H1 (cell line): ENCODE measurements around the gene CHMP4B. TPM values are rescaled to one million over a fixed set of nuclear protein-coding genes. Genes with fewer than 3 reads are reported as not detected.

Experiments used
- CTCF ChIA-PET: fragments of 300-600 bp; sonication (Branson Sonifier 250); formaldehyde crosslinking; loops from one replicate; lab custom pipeline; 2021; ENCODE audit not compliant: partially characterized antibody; lab: Charles Lee
- POLR2A ChIA-PET: fragments of 300-600 bp; sonication (Branson Sonifier 250); formaldehyde crosslinking; loops from one replicate; lab custom pipeline; 2021; ENCODE audit warnings: inconsistent platforms; ENCODE audit not compliant: partially characterized antibody; lab: Charles Lee
- DNase-seq, 2 experiments: peaks; one replicate each; pipeline versions ENCODE4 v3.0.0 to v3.0.0-alpha.2; 2010 to 2022; ENCODE audit warnings: low spot score in 2 of 2, low read depth in 1 of 2, mixed read lengths in 1 of 2
- FAIRE-seq: peaks from 2 replicates; lab custom pipeline; 2011; peaks lifted over from hg19 to GRCh38; lab: Jason Lieb, UNC
- H2AFZ ChIP-seq: 2 replicates; pipeline ENCODE4 v1.8.1; 2012; ENCODE audit warnings: low read length, inconsistent platforms
- H2AK5ac ChIP-seq: 2 replicates; pipeline ENCODE4 v1.6.1; 2013; ENCODE audit warnings: low read depth, low read length
- H2BK120ac ChIP-seq: replicated peaks from 2 replicates; pipeline ENCODE3; 2013; ENCODE audit warnings: low read depth, low read length, inconsistent platforms
- H2BK12ac ChIP-seq: 2 replicates; pipeline ENCODE4 v1.6.1; 2013; ENCODE audit warnings: low read depth, low read length
- H2BK15ac ChIP-seq: 2 replicates; pipeline ENCODE4 v1.6.1; 2013; ENCODE audit warnings: low read length
- H2BK20ac ChIP-seq: 2 replicates; pipeline ENCODE4 v1.6.1; 2013; ENCODE audit warnings: low read length
- H2BK5ac ChIP-seq: 2 replicates; pipeline ENCODE4 v1.6.1; 2013; ENCODE audit warnings: low read depth, low read length
- H3K14ac ChIP-seq: 2 replicates; pipeline ENCODE4 v1.6.1; 2013; ENCODE audit warnings: inconsistent platforms; ENCODE audit not compliant: insufficient read length
- H3K18ac ChIP-seq: 2 replicates; pipeline ENCODE4 v1.6.1; 2013; ENCODE audit warnings: low read length; ENCODE audit errors: extremely low read depth
- H3K23ac ChIP-seq: 2 replicates; pipeline ENCODE4 v1.6.1; 2013; ENCODE audit warnings: inconsistent platforms; ENCODE audit not compliant: insufficient read length
- H3K23me2 ChIP-seq: 2 replicates; pipeline ENCODE4 v1.6.1; 2013; ENCODE audit warnings: low read depth, low read length
- H3K27ac ChIP-seq: 2 replicates; pipeline ENCODE4 v1.6.1; 2011; ENCODE audit warnings: low read depth, low read length, inconsistent platforms
- H3K27me3 ChIP-seq, 4 experiments: replicated peaks in 1 of 4; 1 replicate in 1 of 4; 2 replicates in 3 of 4; pipeline versions ENCODE4 v1.6.1 to v1.8.1; 2011 to 2013; ENCODE audit warnings: low read length in 3 of 4, mild to moderate bottlenecking in 3 of 4, inconsistent platforms in 2 of 4, mixed read lengths in 2 of 4, moderate library complexity in 1 of 4; ENCODE audit not compliant: control insufficient read depth in 3 of 4, insufficient read depth in 3 of 4; ENCODE audit errors: extremely low read depth in 1 of 4
- H3K36me3 ChIP-seq, 4 experiments: 2 replicates each; pipeline versions ENCODE4 v1.6.1 to v1.8.1; 2011 to 2013; ENCODE audit warnings: mild to moderate bottlenecking in 4 of 4, low read length in 3 of 4, moderate library complexity in 2 of 4, control low read depth in 1 of 4, inconsistent platforms in 1 of 4; ENCODE audit not compliant: insufficient read depth in 4 of 4, control insufficient read depth in 2 of 4
- H3K4ac ChIP-seq: replicated peaks from 2 replicates; pipeline ENCODE3; 2013; ENCODE audit warnings: low read length, low read depth, mixed read lengths, inconsistent platforms; ENCODE audit not compliant: insufficient read length
- H3K4me1 ChIP-seq, 4 experiments: replicated peaks in 1 of 4; 1 replicate in 1 of 4; 2 replicates in 3 of 4; pipeline versions ENCODE4 v1.6.1 to v1.8.1; 2011 to 2013; ENCODE audit warnings: low read length in 3 of 4, inconsistent platforms in 2 of 4, mixed read lengths in 1 of 4; ENCODE audit not compliant: insufficient read depth in 4 of 4, control insufficient read depth in 3 of 4
- H3K4me2 ChIP-seq, 2 experiments: 2 replicates each; pipeline versions ENCODE4 v1.6.1 to v1.8.1; 2011 to 2013; ENCODE audit warnings: low read depth in 2 of 2, low read length in 2 of 2, control low read depth in 1 of 2, inconsistent platforms in 1 of 2, mild to moderate bottlenecking in 1 of 2; ENCODE audit not compliant: insufficient read depth in 1 of 2
- H3K4me3 ChIP-seq, 4 experiments: fragments of 200-600, 300-600 bp in 1 of 4; sonication (generic), shearing (Covaris generic), sonication (Bioruptor Twin) in 1 of 4; 2 replicates each; pipeline versions ENCODE4 v1.5.1 to v1.8.1; 2011 to 2016; ENCODE audit warnings: low read length in 4 of 4, low read depth in 3 of 4, control low read depth in 2 of 4, inconsistent platforms in 2 of 4, mild to moderate bottlenecking in 2 of 4, mixed read lengths in 1 of 4, moderate library complexity in 1 of 4; ENCODE audit not compliant: insufficient read depth in 2 of 4; ENCODE audit errors: extremely low read depth in 1 of 4
- H3K56ac ChIP-seq: replicated peaks from 2 replicates; pipeline ENCODE3; 2013; ENCODE audit warnings: low read depth, mild to moderate bottlenecking, mixed read lengths, low read length, inconsistent platforms; ENCODE audit not compliant: insufficient read length
- H3K79me1 ChIP-seq: 2 replicates; pipeline ENCODE4 v1.6.1; 2013; ENCODE audit warnings: low read depth, low read length, control low read depth
- H3K79me2 ChIP-seq, 2 experiments: 2 replicates each; pipeline versions ENCODE4 v1.6.1 to v1.8.1; 2012 to 2013; ENCODE audit warnings: low read length in 2 of 2, mild to moderate bottlenecking in 2 of 2, inconsistent platforms in 1 of 2; ENCODE audit not compliant: insufficient read depth in 2 of 2, control insufficient read depth in 1 of 2
- H3K9ac ChIP-seq, 4 experiments: replicated peaks in 1 of 4; 1 replicate in 1 of 4; 2 replicates in 3 of 4; pipeline versions ENCODE4 v1.6.1 to v1.8.1; 2011 to 2013; ENCODE audit warnings: low read depth in 3 of 4, low read length in 3 of 4, control low read depth in 2 of 4, mild to moderate bottlenecking in 2 of 4, moderate library complexity in 2 of 4, inconsistent platforms in 1 of 4; ENCODE audit errors: extremely low read depth in 1 of 4
- H3K9me3 ChIP-seq, 2 experiments: 2 replicates each; pipeline versions ENCODE4 v1.6.1 to v1.8.1; 2012 to 2013; ENCODE audit warnings: mild to moderate bottlenecking in 2 of 2, moderate library complexity in 2 of 2, control low read depth in 1 of 2, inconsistent platforms in 1 of 2, low read depth in 1 of 2, low read length in 1 of 2, mixed read lengths in 1 of 2; ENCODE audit not compliant: insufficient read depth in 2 of 2
- H4K20me1 ChIP-seq, 2 experiments: replicated peaks in 1 of 2; 2 replicates each; pipeline versions ENCODE3 to v1.8.1; 2011 to 2013; ENCODE audit warnings: inconsistent platforms in 2 of 2, low read length in 2 of 2, mild to moderate bottlenecking in 1 of 2; ENCODE audit not compliant: insufficient read depth in 2 of 2, control insufficient read depth in 1 of 2
- H4K5ac ChIP-seq: 2 replicates; pipeline ENCODE4 v1.6.1; 2013; ENCODE audit warnings: low read length, low read depth, mixed read lengths, inconsistent platforms; ENCODE audit not compliant: insufficient read length
- H4K8ac ChIP-seq: 2 replicates; pipeline ENCODE4 v1.8.0; 2013; ENCODE audit warnings: mild to moderate bottlenecking, moderate library complexity, low read length, inconsistent platforms; ENCODE audit not compliant: insufficient read depth; ENCODE audit errors: extremely low read depth
- H4K91ac ChIP-seq: replicated peaks from 2 replicates; pipeline ENCODE3; 2013; ENCODE audit warnings: low read length, mixed read lengths, inconsistent platforms; ENCODE audit not compliant: insufficient read length
- CTBP2 ChIP-seq: IDR thresholded peaks from 2 replicates; pipeline ENCODE4 v1.7.0; 2011; ENCODE audit warnings: borderline replicate concordance, mild to moderate bottlenecking, moderate library complexity, mixed read lengths, low read length; ENCODE audit not compliant: insufficient read depth, insufficient read length
- JUN ChIP-seq: IDR thresholded peaks from 2 replicates; pipeline ENCODE4 v1.6.1; 2011; ENCODE audit warnings: low read depth, mild to moderate bottlenecking, improper control_type of control experiment, low read length
- KDM1A ChIP-seq: fragments of 200-600, 300-600 bp; sonication (generic); IDR thresholded peaks from 2 replicates; pipeline ENCODE4 v1.7.1; 2016; ENCODE audit warnings: mild to moderate bottlenecking, low read length, borderline replicate concordance
- POLR2A ChIP-seq, 2 experiments: IDR thresholded peaks; 1 replicate in 1 of 2; 2 replicates in 1 of 2; pipeline ENCODE4 v1.6.1; 2011; ENCODE audit warnings: low read depth in 2 of 2, low read length in 2 of 2, mild to moderate bottlenecking in 2 of 2; ENCODE audit errors: control extremely low read depth in 1 of 2
- RFX5 ChIP-seq: IDR thresholded peaks from 2 replicates; pipeline ENCODE4 v1.6.1; 2011; ENCODE audit warnings: low read depth, low read length, improper control_type of control experiment, borderline replicate concordance
- SIRT6 ChIP-seq: IDR thresholded peaks from one replicate; pipeline ENCODE4 v1.7.1; 2012; ENCODE audit warnings: low read length, inconsistent platforms
- SP1 ChIP-seq: IDR thresholded peaks from 2 replicates; pipeline ENCODE4 v1.6.1; 2011; ENCODE audit warnings: low read depth, low read length
- SP4 ChIP-seq: IDR thresholded peaks from 2 replicates; pipeline ENCODE4 v1.6.1; 2012; ENCODE audit warnings: low read length, inconsistent platforms
- SUZ12 ChIP-seq: fragments of 200-600 bp; sonication (generic); IDR thresholded peaks from 2 replicates; pipeline ENCODE4 v1.6.1; 2012; ENCODE audit warnings: mild to moderate bottlenecking, inconsistent platforms, low read length, moderate library complexity, mixed read lengths
- TCF12 ChIP-seq: IDR thresholded peaks from 2 replicates; pipeline ENCODE4 v1.6.1; 2011; ENCODE audit warnings: low read depth, mild to moderate bottlenecking, low read length
- YY1 ChIP-seq: IDR thresholded peaks from 2 replicates; pipeline ENCODE4 v1.6.1; 2011; ENCODE audit warnings: low read depth, mild to moderate bottlenecking, low read length
- WGBS, 2 experiments: shearing (Covaris generic) in 1 of 2; methylation state at CpG; one replicate each; pipeline versions ENCODE4 v1.1.6 to v1.1.7; 2013 to 2015; ENCODE audit warnings: low lambda C conversion rate in 2 of 2, mixed read lengths in 2 of 2, inconsistent platforms in 1 of 2, low coverage in 1 of 2, missing lambda C conversion rate in 1 of 2; ENCODE audit not compliant: insufficient replicate concordance in 2 of 2, insufficient coverage in 1 of 2, insufficient read length in 1 of 2; ENCODE audit errors: extremely low coverage in 1 of 2, missing lambda C conversion rate in 1 of 2; 5-methylcytosine and 5-hydroxymethylcytosine counted together
- polyA plus RNA-seq, 7 experiments: library from polyadenylated mRNA; depleted of rRNA in 3 of 7; stranded (reverse) in 5 of 7; unstranded in 2 of 7; fragments of >200 nt in 5 of 7; fragments of 200-250 nt in 2 of 7; gene quantifications; 1 replicate in 5 of 7; 2 replicates in 1 of 7; 4 replicates in 1 of 7; pipeline versions ENCODE4 v1.2.1 to v1.2.3, GENCODE V29; 2011 to 2013; ENCODE audit warnings: missing spikeins in 2 of 7, mixed read lengths in 2 of 7
- total RNA-seq: library from RNA; stranded (reverse); fragmentation: NEBNext Ultra II Directional; extraction: Animal tissue kit (Norgen Biotek cat#: 25700); gene quantifications from 2 replicates; pipeline ENCODE4 v1.2.1, GENCODE V29; 2021
- TF ChIP-seq, protein P1 (sequence below): IDR thresholded peaks from 2 replicates; pipeline ENCODE4 v1.6.1; 2011; ENCODE audit warnings: low read length, improper control_type of control experiment

CHMP4B gene
- total and polyA plus RNA-seq, 2 of the 8 experiments (the other 6 are each of a cell fraction or from before 2014, with no cell fraction given), result 38.6 to 66.3 TPM

DNA sequence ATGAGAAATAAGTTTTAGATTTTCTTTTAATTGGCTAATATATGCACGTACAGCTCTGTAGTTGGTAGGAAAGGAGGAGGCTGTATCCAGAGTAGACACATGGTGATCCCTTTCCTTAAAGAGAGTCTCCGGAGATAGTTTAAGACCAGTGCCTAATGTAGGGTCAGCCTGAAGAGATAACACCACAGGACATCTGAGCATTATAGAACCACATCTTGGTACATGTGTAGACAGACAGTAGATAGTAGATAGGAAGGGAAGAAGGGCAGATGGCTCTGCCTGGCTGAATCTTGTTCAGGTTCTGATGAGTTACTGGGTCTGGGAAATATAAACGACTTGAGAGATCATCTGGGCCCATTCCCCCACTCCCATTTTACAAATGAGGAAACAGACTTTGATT lies 18.5 kb downstream of the CHMP4B start:
- no peak overlapping the region for H3K18ac ChIP-seq
- H3K4me1 ChIP-seq, result peaks cover 3 to 17% (median 7%) of the 10 kb centered on the region in 4 experiments; a peak in 4 of 7 replicates
- H3K27me3 ChIP-seq, result no peaks in the 10 kb centered on the region
- no peak overlapping the region for H4K5ac ChIP-seq
- no peak overlapping the region for H4K8ac ChIP-seq
- no peak overlapping the region for H2BK5ac ChIP-seq
- H2BK120ac ChIP-seq, result no peak overlapping the region
- no peak overlapping the region for H3K27ac ChIP-seq
- ChIA-PET CTCF (interaction anchor here (0.8 to 1.2 kb wide), 3 partner anchors 10 to 38 kb away, joined by 3 to 5 read pairs (median 3); no protein-coding TSS in a partner anchor), POLR2A (interaction anchor here (0.9 kb wide), 1 partner anchor 10 kb away, joined by 4 read pairs; no protein-coding TSS in a partner anchor)
- H3K79me1 ChIP-seq, result peaks cover 26% of the 10 kb centered on the region
- TF ChIP-seq JUN (no peak), RFX5 (no peak), YY1 (no peak), SP4 (no peak), POLR2A (IDR thresholded peaks at IDR 0.05; ENCODE audit: control extremely low read depth in 1 of 2, low read depth in 2 of 2, low read length in 2 of 2) (no peak), CTBP2 (no peak), KDM1A (no peak), SP1 (no peak), SIRT6 (no peak), TCF12 (no peak), SUZ12 (no peak)
- TF ChIP-seq, protein P1, sequence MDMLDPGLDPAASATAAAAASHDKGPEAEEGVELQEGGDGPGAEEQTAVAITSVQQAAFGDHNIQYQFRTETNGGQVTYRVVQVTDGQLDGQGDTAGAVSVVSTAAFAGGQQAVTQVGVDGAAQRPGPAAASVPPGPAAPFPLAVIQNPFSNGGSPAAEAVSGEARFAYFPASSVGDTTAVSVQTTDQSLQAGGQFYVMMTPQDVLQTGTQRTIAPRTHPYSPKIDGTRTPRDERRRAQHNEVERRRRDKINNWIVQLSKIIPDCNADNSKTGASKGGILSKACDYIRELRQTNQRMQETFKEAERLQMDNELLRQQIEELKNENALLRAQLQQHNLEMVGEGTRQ, result no peak
- no peak overlapping the region for H3K56ac ChIP-seq
- H3K79me2 ChIP-seq, result peaks cover 0 to 66% of the 10 kb centered on the region in 2 experiments; a peak in 2 of 4 replicates
- no peak overlapping the region for H3K4me3 ChIP-seq
- FAIRE-seq, result no peak
- H3K36me3 ChIP-seq, result no peaks in the 10 kb centered on the region
- no peak overlapping the region for H2BK12ac ChIP-seq
- H2BK15ac ChIP-seq, result no peak overlapping the region
- peaks cover 0 to 24% of the 10 kb centered on the region in 2 experiments for H4K20me1 ChIP-seq
- H2BK20ac ChIP-seq, result no peak overlapping the region
- DNase-seq, result no peak
- no peak overlapping the region for H2AFZ ChIP-seq
- no peak overlapping the region for H3K9ac ChIP-seq
- H4K91ac ChIP-seq, result no peak overlapping the region
- H3K23ac ChIP-seq, result no peak overlapping the region
- H2AK5ac ChIP-seq, result no peak overlapping the region
- H3K23me2 ChIP-seq, result no peaks in the 10 kb centered on the region
- WGBS, 2 experiments, result 93% methylated on average over 3 of the region's 3 CpGs; no CpG with 5 or more reads in 1 of the 2 experiments
- H3K9me3 ChIP-seq, result no peaks in the 10 kb centered on the region
- H3K14ac ChIP-seq, result no peak overlapping the region
- no peak overlapping the region for H3K4me2 ChIP-seq
- H3K4ac ChIP-seq, result no peak overlapping the region
